ENCODE results near the gene CBX4. TPM values are rescaled to one million over a fixed set of nuclear protein-coding genes. Genes with fewer than 3 reads are reported as not detected.
A peak's percentile ranks its signal among the peaks of the same experiment; 100 is the strongest.

Gene CBX4
- total RNA-seq, 4 donors from 2014 or later = 0.26 to 8.4 (median 3.5) TPM

DNA sequence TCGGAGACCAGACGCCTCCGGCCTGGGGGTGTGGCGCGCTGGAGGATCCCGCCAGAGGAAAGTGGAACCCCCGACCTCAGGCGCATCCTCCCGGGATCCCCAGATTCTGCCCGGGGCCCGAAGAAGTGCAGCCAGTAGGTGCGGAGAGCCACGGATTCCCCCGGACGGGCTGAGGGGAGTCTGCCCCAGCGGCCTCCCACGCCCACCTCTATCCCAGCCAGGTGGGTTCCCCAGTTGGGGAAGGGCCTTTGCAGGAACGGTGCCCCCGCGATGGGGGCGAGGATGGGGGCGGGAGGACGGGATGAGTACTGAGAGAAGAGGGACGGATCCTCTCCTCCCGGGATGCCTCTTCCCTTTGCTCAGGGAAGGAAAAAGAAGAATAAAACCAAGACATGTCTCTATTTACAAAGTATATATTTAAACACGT lies 47.5 kb downstream of the CBX4 start:
- peaks cover 39 to 42% of the 10 kb centered on the region in 2 donors for H3K27me3 ChIP-seq

GRCh38 chr17:79790805-79791734 lies 48.2 kb downstream of the CBX4 start:
- H3K27me3 ChIP-seq = peaks cover 39 to 42% of the 10 kb centered on the region in 2 donors
- TF ChIP-seq POLR2A (IDR thresholded peaks at IDR 0.05) = no peak
- TF ChIP-seq, protein P1, sequence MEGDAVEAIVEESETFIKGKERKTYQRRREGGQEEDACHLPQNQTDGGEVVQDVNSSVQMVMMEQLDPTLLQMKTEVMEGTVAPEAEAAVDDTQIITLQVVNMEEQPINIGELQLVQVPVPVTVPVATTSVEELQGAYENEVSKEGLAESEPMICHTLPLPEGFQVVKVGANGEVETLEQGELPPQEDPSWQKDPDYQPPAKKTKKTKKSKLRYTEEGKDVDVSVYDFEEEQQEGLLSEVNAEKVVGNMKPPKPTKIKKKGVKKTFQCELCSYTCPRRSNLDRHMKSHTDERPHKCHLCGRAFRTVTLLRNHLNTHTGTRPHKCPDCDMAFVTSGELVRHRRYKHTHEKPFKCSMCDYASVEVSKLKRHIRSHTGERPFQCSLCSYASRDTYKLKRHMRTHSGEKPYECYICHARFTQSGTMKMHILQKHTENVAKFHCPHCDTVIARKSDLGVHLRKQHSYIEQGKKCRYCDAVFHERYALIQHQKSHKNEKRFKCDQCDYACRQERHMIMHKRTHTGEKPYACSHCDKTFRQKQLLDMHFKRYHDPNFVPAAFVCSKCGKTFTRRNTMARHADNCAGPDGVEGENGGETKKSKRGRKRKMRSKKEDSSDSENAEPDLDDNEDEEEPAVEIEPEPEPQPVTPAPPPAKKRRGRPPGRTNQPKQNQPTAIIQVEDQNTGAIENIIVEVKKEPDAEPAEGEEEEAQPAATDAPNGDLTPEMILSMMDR (IDR thresholded peaks at IDR 0.05) = no peak
- peaks cover 7 to 10% of the 10 kb centered on the region in 2 donors for H3K4me1 ChIP-seq
- H3K36me3 ChIP-seq = no peaks in the 10 kb centered on the region
- H3K27ac ChIP-seq = no peak overlapping the region
- H3K4me3 ChIP-seq = no peak overlapping the region
- intact Hi-C loops (cut with DNase I; ENCODE audit: low total_unique reads) = loop anchor here (5.0 kb wide), 1 partner anchor 51 kb away; no protein-coding TSS in a partner anchor
- DNase-seq = no peak
- H3K9me3 ChIP-seq = no peaks in the 10 kb centered on the region

More for the DNA sequence above, 47.5 kb downstream of the CBX4 start:
- Histone ChIP-seq H3K9me3 (no peaks in the 10 kb centered on the region), H3K27ac (no peak overlapping the region), H3K4me3 (no peak overlapping the region), H3K36me3 (no peaks in the 10 kb centered on the region), H3K4me1 (peaks cover 7 to 10% of the 10 kb centered on the region in 2 donors)
- TF ChIP-seq, protein P1 (IDR thresholded peaks at IDR 0.05) = no peak
- TF ChIP-seq POLR2A (IDR thresholded peaks at IDR 0.05) = no peak
- intact Hi-C loops (cut with DNase I; ENCODE audit: low total_unique reads) = loop anchor here (5.0 kb wide), 1 partner anchor 51 kb away; no protein-coding TSS in a partner anchor
- DNase-seq = no peak

GRCh38 chr17:79789943-79790804 lies 49.1 kb downstream of the CBX4 start:
- H3K9me3 ChIP-seq = no peaks in the 10 kb centered on the region
- H3K27ac ChIP-seq = no peak overlapping the region
- intact Hi-C loops (cut with DNase I; ENCODE audit: low total_unique reads) = loop anchor here (5.0 kb wide), 1 partner anchor 52 kb away; no protein-coding TSS in a partner anchor
- TF ChIP-seq, protein P1 (IDR thresholded peaks at IDR 0.05) = peak; percentile 47 to 78 (median 76)
- TF ChIP-seq POLR2A (IDR thresholded peaks at IDR 0.05) = no peak
- H3K36me3 ChIP-seq = no peaks in the 10 kb centered on the region
- DNase-seq = no peak
- peaks cover 7 to 10% of the 10 kb centered on the region in 2 donors for H3K4me1 ChIP-seq
- H3K27me3 ChIP-seq = peaks cover 39 to 42% of the 10 kb centered on the region in 2 donors
- H3K4me3 ChIP-seq = no peak overlapping the region

DNA sequence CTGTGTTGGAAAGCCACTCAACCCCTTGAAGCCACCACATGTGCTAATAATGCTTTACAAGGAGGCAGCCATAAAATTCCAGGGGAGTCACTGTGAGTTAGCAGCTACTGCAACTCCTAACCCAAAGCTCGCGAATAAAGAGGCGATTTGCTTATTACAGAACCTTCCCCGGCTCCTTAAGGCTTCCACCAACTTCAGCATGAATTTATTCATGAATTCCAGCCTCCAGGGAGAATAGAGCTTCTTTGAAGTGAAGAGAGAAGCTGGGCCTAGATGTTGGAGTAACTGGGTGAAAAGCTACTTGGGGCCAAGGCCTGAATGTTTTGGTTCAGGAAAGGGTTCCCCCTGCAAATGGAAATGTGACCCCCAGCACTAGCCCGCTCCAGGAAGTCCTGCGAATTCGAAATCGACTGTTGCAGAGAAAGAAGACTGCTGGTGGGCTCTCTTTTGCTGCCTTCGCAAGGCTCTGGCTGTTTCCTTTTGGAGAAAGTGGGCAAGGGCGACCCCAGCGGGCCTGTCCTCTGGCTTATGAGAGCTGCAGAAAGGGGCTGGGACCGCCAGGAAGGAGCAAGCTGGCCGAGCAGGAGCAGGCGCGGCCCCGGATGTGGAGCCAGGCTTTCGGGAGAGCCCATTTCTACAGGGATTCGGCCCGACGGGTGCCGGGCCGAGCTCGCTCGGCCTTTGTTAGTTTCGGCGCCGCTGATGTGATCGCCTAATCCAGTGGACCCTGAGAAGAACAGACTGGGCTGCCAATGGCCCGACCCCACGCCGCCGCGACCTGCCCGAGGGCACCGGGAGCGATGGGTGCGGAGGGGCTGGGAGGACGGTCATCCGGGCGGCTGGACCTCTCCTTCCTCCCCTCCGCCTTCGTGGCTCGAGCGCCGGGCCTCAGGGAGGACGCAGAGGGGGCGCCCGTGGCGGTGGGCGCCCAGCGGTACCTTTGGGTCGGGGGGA lies 50.0 kb downstream of the CBX4 start:
- H3K4me3 ChIP-seq = no peak overlapping the region
- no peaks in the 10 kb centered on the region for H3K9me3 ChIP-seq
- intact Hi-C loops (cut with DNase I; ENCODE audit: low total_unique reads) = no loop called here
- H3K36me3 ChIP-seq = no peaks in the 10 kb centered on the region
- no peak overlapping the region for H3K27ac ChIP-seq
- peaks cover 7 to 10% of the 10 kb centered on the region in 2 donors for H3K4me1 ChIP-seq
- no peak for TF ChIP-seq POLR2A (IDR thresholded peaks at IDR 0.05)
- TF ChIP-seq, protein P1 (IDR thresholded peaks at IDR 0.05) = no peak
- DNase-seq = no peak
- peaks cover 39 to 42% of the 10 kb centered on the region in 2 donors for H3K27me3 ChIP-seq
